ENCODE results near the gene SUSD5.
"Not testable (repeated sequence)": the region's sequence is repeated elsewhere in the genome, so short reads cannot be mapped to it uniquely, and the experiment has no call there.

The SUSD5 gene

DNA sequence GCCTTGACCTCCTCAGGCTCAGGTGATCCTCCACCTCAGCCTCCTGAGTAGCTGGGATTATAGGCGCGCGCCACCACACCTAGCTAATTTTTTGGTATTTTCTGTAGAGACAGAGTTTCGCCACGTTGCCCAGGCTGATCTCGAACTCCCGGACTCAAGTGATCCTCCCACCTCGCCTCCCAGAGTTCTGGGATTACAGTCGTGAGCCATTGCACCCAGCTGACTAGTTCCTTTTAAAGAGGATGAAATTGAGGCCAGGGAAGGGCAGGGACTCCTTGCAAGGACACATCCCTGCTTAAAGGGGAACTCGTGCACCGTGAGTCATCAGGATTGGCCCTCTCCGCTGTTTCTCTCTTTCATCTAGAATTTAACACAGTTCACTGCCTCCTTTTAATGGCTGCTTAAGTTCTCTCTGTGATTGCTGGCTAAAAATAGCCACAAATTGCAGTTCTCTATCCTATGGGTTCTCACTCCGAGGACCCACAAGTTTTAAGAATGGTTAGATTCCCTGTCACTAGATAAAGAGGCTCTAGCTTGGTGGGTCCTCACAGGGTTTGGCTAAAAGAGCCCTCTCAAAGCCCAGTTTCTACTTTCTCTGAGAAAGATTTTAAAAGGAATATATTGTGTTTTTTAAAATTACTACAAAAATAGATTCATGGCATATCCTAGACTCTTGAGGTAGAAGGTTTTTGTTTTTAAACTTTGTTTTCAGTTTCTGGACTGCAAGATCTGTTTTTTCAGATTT lies 103.4 kb downstream of the SUSD5 start:
- DNase-seq (ENCODE audit: low read depth), result peak; percentile 93

- no peak for DNase-seq (ENCODE audit: low read depth)
Measured at GRCh38 chr3:33114622-33115023, 104.0 kb downstream of the SUSD5 start.

GRCh38 chr3:33113772-33114621 lies 104.6 kb downstream of the SUSD5 start, which contains the start of gene CRTAP:
CRTAP (plus strand) TSS chr3:33114014; CDS start chr3:33114078, 64 bp downstream.
- DNase-seq (ENCODE audit: low read depth), result peak; percentile 96

GRCh38 chr3:33111581-33111980 lies 107.0 kb downstream of the SUSD5 start:
- DNase-seq (ENCODE audit: low read depth), result no peak

DNA sequence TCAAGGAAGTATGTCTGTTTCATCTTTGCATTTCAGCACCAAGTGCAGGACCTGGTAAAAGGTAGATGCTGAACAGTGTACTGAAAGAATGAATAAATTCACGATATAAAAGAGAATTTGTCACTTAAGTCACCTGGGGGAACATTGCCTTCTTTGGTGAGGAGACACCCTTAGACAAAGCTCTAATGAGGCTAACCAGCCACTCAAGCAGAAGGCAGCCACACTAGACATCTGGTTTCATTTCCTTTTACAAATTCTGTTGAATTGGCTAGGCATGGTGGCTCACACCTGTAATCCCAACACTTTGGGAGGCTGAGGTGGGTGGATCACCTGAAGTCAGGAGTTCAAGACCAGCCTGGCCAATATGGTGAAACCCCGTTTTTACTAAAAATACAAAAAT lies 111.8 kb downstream of the SUSD5 start:
- DNase-seq (ENCODE audit: low read depth), result not testable (repeated sequence)

GRCh38 chr3:33105341-33105948 lies 113.2 kb downstream of the SUSD5 start:
- DNase-seq (ENCODE audit: low read depth), result no peak

- DNase-seq (ENCODE audit: low read depth), result no peak
Measured at GRCh38 chr3:33104803-33105202, 113.8 kb downstream of the SUSD5 start.

GRCh38 chr3:33103480-33103879 lies 115.1 kb downstream of the SUSD5 start:
- DNase-seq (ENCODE audit: low read depth), result no peak

DNA sequence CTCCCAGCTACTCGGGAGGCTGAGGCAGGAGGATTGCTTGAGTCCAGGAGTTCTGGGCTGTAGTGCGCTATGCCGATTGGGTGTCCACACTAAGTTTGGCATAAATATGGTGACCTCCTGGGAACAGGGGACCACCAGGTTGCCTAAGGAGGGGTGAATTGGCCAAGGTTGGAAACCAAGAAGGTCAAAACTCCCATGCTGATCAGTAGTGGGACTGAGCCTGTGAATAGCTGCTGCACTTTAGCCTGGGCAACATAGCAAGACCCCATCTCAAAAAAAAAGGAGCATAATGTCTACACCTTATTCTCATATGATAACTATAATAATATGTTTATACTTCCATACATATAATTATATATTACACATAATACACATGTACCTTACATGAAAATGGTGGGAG lies 115.6 kb downstream of the SUSD5 start:
- no peak for DNase-seq (ENCODE audit: low read depth)

DNA sequence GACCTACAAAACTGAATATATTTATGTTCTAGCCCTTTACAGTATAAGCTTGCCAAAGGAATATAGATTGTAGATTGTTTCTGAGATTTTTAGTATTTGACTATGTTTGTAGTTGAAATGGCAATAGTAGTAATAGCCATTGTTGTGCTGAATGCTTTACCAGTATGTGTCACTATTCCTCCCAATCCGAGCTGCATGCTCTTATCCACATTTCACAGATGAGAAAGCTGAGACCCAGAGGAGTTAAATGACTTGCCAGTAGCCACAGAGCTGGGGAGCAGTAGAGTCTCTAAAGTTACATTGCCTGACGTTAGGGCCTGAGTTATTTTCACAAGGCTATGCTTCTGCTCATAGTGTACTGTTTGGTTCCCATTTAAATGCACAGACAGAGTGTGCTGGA lies 118.4 kb downstream of the SUSD5 start:
- no peak for DNase-seq (ENCODE audit: low read depth)

Measured in EH (cell line).